Upper lobe of left lung (tissue), 4 donors: ENCODE data around the gene SPATA16.

Source experiments
- POLR2A ChIP-seq, 4 donors: fragments of 450-650 bp; IDR thresholded peaks; one replicate each; pipeline ENCODE4 v1.5.1; 2016 to 2017; ENCODE audit warnings: antibody characterized with exemption in 4 of 4, mild to moderate bottlenecking in 2 of 4
- POLR2AphosphoS5 ChIP-seq, 2 donors: sonication (generic); formaldehyde crosslinking; IDR thresholded peaks; one replicate each; pipeline ENCODE4 v1.5.1; 2017; ENCODE audit warnings: antibody characterized with exemption in 2 of 2

DNA sequence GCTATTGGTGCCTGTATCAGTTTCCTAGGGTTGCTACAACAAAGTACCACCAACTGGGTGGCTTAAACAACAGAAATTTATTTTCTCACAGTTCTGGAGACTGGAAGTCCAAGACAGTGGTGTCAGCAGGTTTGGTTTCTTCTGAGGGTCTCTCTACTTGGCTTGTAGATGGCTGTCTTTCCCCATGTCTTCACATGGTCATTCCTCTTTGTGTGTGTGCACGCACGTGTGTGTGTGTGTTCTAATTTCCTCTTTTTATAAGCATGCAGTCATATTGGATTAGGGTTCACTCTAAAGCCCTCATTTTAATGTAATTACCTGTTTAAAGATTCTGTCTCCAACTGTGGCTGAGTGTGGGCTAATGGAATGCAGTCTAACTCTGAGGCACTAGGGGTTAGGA lies 182.5 kb downstream of the SPATA16 start:
- TF ChIP-seq POLR2AphosphoS5 (IDR thresholded peaks at IDR 0.05) (no peak), POLR2A (IDR thresholded peaks at IDR 0.05) (no peak)
